MCF 10A (cell line): Measurements from ENCODE around the gene ZNF429. TPM values are rescaled to one million over a fixed set of nuclear protein-coding genes. Genes with fewer than 3 reads are reported as not detected.
"Not testable (repeated sequence)": the region's sequence is repeated elsewhere in the genome, so short reads cannot be mapped to it uniquely, and the experiment has no call there.

Source experiments
- BruUV-seq: library from RNA; stranded (reverse); fragments of 400-500 nt; replicated peaks from 2 replicates; lab custom pipeline; 2021; lab: Mats Ljungman, UMichigan
- CTCF ChIA-PET: fragments of 300-600 bp; sonication (Branson Sonifier 250); formaldehyde crosslinking; extraction: SDS; loops from one replicate; lab custom pipeline; 2021; ENCODE audit warnings: antibody characterized with exemption, inconsistent platforms; lab: Yijun Ruan, JAX
- POLR2A ChIA-PET: fragments of 300-600, 350-650 bp; sonication (Branson Sonifier 250); formaldehyde crosslinking; extraction: SDS; loops from one replicate; lab custom pipeline; 2020; ENCODE audit warnings: antibody characterized with exemption, inconsistent platforms; lab: Yijun Ruan, JAX
- DNase-seq: peaks from one replicate; pipeline ENCODE4 v3.0.0-alpha.2; 2018; ENCODE audit not compliant: unreplicated experiment
- H3K27ac Mint-ChIP-seq: one replicate; pipeline ENCODE4 v1.8.0; 2022; ENCODE audit warnings: mild to moderate bottlenecking, low read depth, mixed read lengths; ENCODE audit not compliant: unreplicated experiment
- H3K27me3 Mint-ChIP-seq: one replicate; pipeline ENCODE4 v1.8.0; 2022; ENCODE audit warnings: mixed read lengths; ENCODE audit not compliant: insufficient read depth, unreplicated experiment
- H3K36me3 Mint-ChIP-seq: one replicate; pipeline ENCODE4 v1.8.0; 2022; ENCODE audit warnings: mild to moderate bottlenecking, moderate library complexity, mixed read lengths; ENCODE audit not compliant: insufficient read depth, unreplicated experiment
- H3K4me1 Mint-ChIP-seq: one replicate; pipeline ENCODE4 v1.8.0; 2022; ENCODE audit warnings: mixed read lengths; ENCODE audit not compliant: insufficient read depth, unreplicated experiment
- H3K4me3 Mint-ChIP-seq: one replicate; pipeline ENCODE4 v1.8.0; 2022; ENCODE audit warnings: mild to moderate bottlenecking, moderate library complexity, mixed read lengths; ENCODE audit not compliant: unreplicated experiment
- H3K9me3 Mint-ChIP-seq: one replicate; pipeline ENCODE4 v1.8.0; 2022; ENCODE audit warnings: mixed read lengths; ENCODE audit not compliant: unreplicated experiment
- intact Hi-C: fragments of 100-400 bp; cut with micrococcal nuclease; formaldehyde crosslinking; loops from 2 replicates; pipeline ENCODE4 v1.14.1; 2022
- total RNA-seq: library from RNA; stranded (reverse); gene quantifications from 2 replicates; pipeline ENCODE4 v1.2.3, GENCODE V29; 2022
- TF ChIP-seq, protein P1 (sequence below): fragments of 200-600 bp; IDR thresholded peaks from one replicate; pipeline ENCODE4 v1.8.0; 2022; ENCODE audit warnings: antibody characterized with exemption, mild to moderate bottlenecking; ENCODE audit not compliant: unreplicated experiment

The ZNF429 gene
- total RNA-seq, 1 experiment from 2014 or later = 4.0 TPM

DNA sequence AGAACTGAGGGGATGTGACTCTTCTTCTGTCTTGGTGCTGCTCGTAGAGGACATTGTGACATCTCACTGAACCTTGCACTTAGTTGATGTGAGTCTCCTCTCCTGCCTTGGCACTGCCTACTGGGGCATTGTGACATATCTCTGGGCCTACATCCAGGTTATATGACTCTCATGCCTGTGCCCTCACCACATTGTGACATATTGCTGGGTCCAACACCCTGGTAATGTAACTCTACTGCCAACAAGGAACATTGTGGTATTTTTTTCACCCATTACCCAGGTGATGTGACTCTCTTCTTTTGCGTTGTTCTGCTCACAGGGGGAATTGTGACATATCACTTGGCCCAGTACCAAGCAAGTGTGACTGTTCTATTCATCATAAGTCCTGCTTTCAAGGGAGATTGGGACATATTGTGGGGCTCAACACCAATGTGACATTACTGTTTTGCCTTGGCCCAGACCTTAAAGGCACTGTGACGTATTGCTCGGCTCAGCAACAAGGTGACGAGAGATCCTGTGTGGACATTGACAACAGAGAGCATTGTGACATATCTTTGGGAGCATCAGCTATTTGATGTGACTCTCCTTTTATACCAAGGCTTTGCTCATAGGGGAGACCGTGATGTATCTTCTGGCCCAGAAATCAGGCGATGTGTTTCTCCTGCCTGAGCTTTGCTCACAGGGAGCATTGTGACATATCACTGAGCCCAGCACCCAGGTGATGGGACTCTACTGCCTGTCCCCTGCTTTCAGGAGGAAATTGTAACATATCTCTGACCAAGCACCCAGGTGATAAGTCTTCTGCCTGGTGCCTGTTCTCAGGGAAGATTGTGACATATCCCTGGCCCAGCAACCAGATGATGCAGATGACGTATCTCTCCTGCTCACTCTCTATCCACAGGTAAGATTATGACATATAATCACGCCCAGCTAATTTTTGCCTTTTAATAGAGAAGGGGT, 12.2 kb upstream of the ZNF429 start:
- Mint-ChIP-seq H3K4me1 (no peaks in the 10 kb centered on the region), H3K36me3 (no peaks in the 10 kb centered on the region), H3K9me3 (peaks cover 30% of the 10 kb centered on the region), H3K4me3 (no peak overlapping the region), H3K27ac (no peak overlapping the region), H3K27me3 (no peaks in the 10 kb centered on the region)
- peak; percentile 11 for DNase-seq
- BruUV-seq = no TSS peak
- TF ChIP-seq, protein P1, sequence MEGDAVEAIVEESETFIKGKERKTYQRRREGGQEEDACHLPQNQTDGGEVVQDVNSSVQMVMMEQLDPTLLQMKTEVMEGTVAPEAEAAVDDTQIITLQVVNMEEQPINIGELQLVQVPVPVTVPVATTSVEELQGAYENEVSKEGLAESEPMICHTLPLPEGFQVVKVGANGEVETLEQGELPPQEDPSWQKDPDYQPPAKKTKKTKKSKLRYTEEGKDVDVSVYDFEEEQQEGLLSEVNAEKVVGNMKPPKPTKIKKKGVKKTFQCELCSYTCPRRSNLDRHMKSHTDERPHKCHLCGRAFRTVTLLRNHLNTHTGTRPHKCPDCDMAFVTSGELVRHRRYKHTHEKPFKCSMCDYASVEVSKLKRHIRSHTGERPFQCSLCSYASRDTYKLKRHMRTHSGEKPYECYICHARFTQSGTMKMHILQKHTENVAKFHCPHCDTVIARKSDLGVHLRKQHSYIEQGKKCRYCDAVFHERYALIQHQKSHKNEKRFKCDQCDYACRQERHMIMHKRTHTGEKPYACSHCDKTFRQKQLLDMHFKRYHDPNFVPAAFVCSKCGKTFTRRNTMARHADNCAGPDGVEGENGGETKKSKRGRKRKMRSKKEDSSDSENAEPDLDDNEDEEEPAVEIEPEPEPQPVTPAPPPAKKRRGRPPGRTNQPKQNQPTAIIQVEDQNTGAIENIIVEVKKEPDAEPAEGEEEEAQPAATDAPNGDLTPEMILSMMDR = no peak
- CTCF ChIA-PET = no interaction called here
- intact Hi-C loops = no loop called here
- POLR2A ChIA-PET = interaction anchor here (1.1 kb wide), 1 partner anchor 96 kb away, joined by 3 read pairs; the partner anchor contains the start of gene ZNF493

DNA sequence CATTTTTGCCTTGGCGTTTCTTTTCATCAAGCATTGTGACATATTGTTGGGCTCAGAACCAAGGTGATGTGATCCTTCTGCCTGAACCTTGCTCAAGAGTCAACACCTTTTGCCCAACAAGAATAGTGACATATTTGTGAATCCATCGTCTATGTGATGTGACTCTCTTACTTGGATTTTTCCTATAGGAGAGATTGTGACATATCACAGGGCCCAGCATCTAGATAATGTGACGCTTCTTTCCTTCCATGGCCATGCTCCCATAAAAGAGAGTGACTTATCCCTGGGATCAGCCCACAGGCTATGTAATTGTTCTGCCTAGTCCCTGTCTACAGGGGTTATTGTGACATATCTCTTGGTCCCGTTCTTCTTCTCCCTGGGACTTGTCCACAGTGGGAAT, 8.5 kb upstream of the ZNF429 start:
- CTCF ChIA-PET = interaction anchor here (0.7 kb wide), 1 partner anchor 191 kb away, joined by 3 read pairs; no protein-coding TSS in a partner anchor
- no peaks in the 10 kb centered on the region for H3K4me1 Mint-ChIP-seq
- TF ChIP-seq, protein P1 = no peak
- H3K27ac Mint-ChIP-seq = no peak overlapping the region
- H3K36me3 Mint-ChIP-seq = no peaks in the 10 kb centered on the region
- BruUV-seq = no TSS peak
- no peak for DNase-seq
- H3K4me3 Mint-ChIP-seq = no peak overlapping the region
- POLR2A ChIA-PET = no interaction called here
- H3K9me3 Mint-ChIP-seq = peaks cover 21% of the 10 kb centered on the region
- intact Hi-C loops = no loop called here
- H3K27me3 Mint-ChIP-seq = no peaks in the 10 kb centered on the region

DNA sequence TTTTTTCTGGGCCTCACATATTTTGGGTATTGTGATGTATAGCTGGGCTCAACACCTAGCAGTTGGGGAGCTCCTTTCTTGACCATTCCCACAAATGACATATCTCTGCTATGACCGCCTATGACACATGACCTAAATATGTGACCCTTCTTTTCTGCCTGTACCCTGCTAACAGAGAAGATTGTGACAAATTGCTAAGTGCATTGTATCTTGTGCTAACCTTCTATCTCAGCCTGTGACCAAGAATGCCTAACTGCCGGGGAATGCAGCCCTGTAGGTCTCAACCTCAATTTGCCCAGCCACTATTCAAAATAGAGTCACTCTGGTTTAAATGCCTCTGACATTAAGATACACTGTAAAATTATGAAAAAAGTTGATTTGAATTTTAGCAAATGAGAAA, 6.8 kb upstream of the ZNF429 start:
- intact Hi-C loops = no loop called here
- H3K9me3 Mint-ChIP-seq = peaks cover 28% of the 10 kb centered on the region
- no peak overlapping the region for H3K4me3 Mint-ChIP-seq
- no peaks in the 10 kb centered on the region for H3K4me1 Mint-ChIP-seq
- DNase-seq = no peak
- TF ChIP-seq, protein P1 = no peak
- no peak overlapping the region for H3K27ac Mint-ChIP-seq
- ChIA-PET POLR2A (no interaction called here), CTCF (no interaction called here)
- no peaks in the 10 kb centered on the region for H3K36me3 Mint-ChIP-seq
- no TSS peak for BruUV-seq
- H3K27me3 Mint-ChIP-seq = no peaks in the 10 kb centered on the region

DNA sequence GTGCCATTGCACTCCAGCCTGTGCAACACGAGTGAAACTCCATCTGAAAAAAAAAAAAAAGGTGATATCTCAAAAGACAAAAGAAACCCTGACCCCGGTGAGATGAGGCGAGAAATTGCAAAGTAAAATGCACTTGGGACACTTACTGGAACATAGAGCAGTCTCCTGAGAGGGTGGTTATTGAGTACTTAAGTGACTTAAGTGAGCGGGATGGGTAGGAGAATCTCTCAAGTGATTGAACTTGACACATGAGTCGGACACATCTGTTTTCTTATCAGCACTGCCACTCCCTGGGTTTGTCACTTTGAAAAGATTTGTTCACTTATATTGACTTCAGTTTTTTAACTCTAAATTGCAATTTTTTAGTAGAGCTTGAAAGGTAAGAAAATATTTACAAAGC, 2.8 kb downstream of the ZNF429 start:
- BruUV-seq = no TSS peak
- ChIA-PET CTCF (no interaction called here), POLR2A (interaction anchor here (0.7 kb wide), 1 partner anchor 326 kb away, joined by 5 read pairs; no protein-coding TSS in a partner anchor)
- intact Hi-C loops = loop anchor here (5.0 kb wide), 1 partner anchor 259 kb away; the partner anchor contains the start of gene ZNF100
- Mint-ChIP-seq H3K27me3 (no peaks in the 10 kb centered on the region), H3K4me1 (no peaks in the 10 kb centered on the region), H3K27ac (no peak overlapping the region), H3K4me3 (no peak overlapping the region), H3K9me3 (peaks cover 14% of the 10 kb centered on the region), H3K36me3 (no peaks in the 10 kb centered on the region)
- TF ChIP-seq, protein P1 = no peak
- no peak for DNase-seq

DNA sequence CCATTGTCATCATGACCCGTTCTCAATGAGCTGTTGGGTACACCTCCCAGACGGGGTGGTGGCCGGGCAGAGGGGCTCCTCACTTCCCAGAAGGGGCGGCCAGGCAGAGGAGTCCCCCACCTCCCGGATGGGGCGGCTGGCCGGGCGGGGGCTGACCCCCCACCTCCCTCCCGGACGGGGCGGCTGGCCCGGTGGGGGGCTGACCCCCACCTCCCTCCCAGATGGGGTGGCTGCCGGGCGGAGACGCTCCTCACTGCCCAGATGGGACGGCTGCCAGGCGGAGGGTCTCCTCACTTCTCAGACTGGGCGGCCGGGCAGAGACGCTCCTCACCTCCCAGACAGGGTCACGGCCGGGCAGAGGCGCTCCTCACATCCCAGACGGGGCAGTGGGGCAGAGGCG, 5.7 kb downstream of the ZNF429 start:
- H3K27ac Mint-ChIP-seq, CTCF ChIA-PET, H3K4me1 Mint-ChIP-seq, POLR2A ChIA-PET, H3K27me3 Mint-ChIP-seq, H3K4me3 Mint-ChIP-seq, intact Hi-C loops, BruUV-seq, H3K36me3 Mint-ChIP-seq, DNase-seq: not testable (repeated sequence)
- H3K9me3 Mint-ChIP-seq = peaks cover 14% of the 10 kb centered on the region

DNA sequence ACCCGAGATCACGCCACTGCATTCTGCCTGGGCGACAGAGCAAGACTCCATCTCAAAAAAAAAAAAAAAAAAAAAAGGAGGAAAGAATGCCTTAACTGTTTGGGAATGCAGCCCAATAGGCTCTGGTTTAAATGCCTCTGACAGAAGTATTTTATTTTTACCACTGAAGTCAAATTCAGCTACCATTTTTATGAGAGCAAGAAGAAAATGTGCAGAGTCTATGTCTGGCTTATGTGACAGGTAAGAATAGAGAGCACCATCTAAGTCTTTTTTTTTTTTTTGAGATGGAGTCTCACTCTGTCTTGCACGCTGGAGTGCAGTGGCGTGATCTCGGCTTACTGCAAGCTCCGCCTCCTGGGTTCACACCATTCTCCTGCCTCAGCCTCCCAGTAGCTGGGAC, 7.2 kb downstream of the ZNF429 start:
- H3K9me3 Mint-ChIP-seq, intact Hi-C loops, DNase-seq, BruUV-seq, H3K4me1 Mint-ChIP-seq, H3K27me3 Mint-ChIP-seq, H3K36me3 Mint-ChIP-seq, H3K27ac Mint-ChIP-seq, H3K4me3 Mint-ChIP-seq, POLR2A ChIA-PET: not testable (repeated sequence)
- CTCF ChIA-PET = interaction anchor here (1.0 kb wide), 1 partner anchor 69 kb away, joined by 3 read pairs; no protein-coding TSS in a partner anchor
